Activated CD4-positive, alpha-beta T cell treated with anti-CD3 and anti-CD28 coated beads, Interleukin-2, amount 50 U/mL, for 1 hour (primary cell): ENCODE results near the gene METAP1.
"Not testable (repeated sequence)": the region's sequence is repeated elsewhere in the genome, so short reads cannot be mapped to it uniquely, and the experiment has no call there.

ENCODE experiments used
- DNase-seq: peaks from one replicate; pipeline ENCODE4 v3.0.0-alpha.2; 2020

METAP1 gene

GRCh38 chr4:98998551-98998950, 3.0 kb downstream of the METAP1 start:
- no peak for DNase-seq

- DNase-seq = no peak
Observed at GRCh38 chr4:99002279-99002678, 6.8 kb downstream of the METAP1 start.

- DNase-seq = no peak
Observed at GRCh38 chr4:99008051-99008450, 12.5 kb downstream of the METAP1 start.

- DNase-seq = no peak
Observed at GRCh38 chr4:99011910-99012309, 16.4 kb downstream of the METAP1 start.

GRCh38 chr4:99013402-99013843, 17.9 kb downstream of the METAP1 start:
- no peak for DNase-seq

- DNase-seq = no peak
Observed at GRCh38 chr4:99013884-99014523, 18.5 kb downstream of the METAP1 start.

GRCh38 chr4:99021386-99021785, 25.9 kb downstream of the METAP1 start:
- no peak for DNase-seq

GRCh38 chr4:99022566-99022965, 27.0 kb downstream of the METAP1 start:
- no peak for DNase-seq

GRCh38 chr4:99023800-99024251, 28.3 kb downstream of the METAP1 start:
- not testable (repeated sequence) for DNase-seq

GRCh38 chr4:99024481-99025275, 29.2 kb downstream of the METAP1 start:
- DNase-seq = no peak

GRCh38 chr4:99025506-99025905, 30.0 kb downstream of the METAP1 start:
- DNase-seq = no peak

GRCh38 chr4:99027304-99027703, 31.8 kb downstream of the METAP1 start:
- no peak for DNase-seq

GRCh38 chr4:99028187-99028586, 32.7 kb downstream of the METAP1 start:
- no peak for DNase-seq

GRCh38 chr4:99029018-99029735, 33.7 kb downstream of the METAP1 start:
- DNase-seq = no peak

GRCh38 chr4:99029852-99030251, 34.3 kb downstream of the METAP1 start:
- no peak for DNase-seq

GRCh38 chr4:99033956-99034355, 38.4 kb downstream of the METAP1 start:
- no peak for DNase-seq

GRCh38 chr4:99038213-99038612, 42.7 kb downstream of the METAP1 start:
- DNase-seq = no peak

GRCh38 chr4:99043346-99043745, 47.8 kb downstream of the METAP1 start:
- DNase-seq = no peak

- DNase-seq = no peak
Observed at GRCh38 chr4:99047710-99048109, 52.2 kb downstream of the METAP1 start.

- no peak for DNase-seq
Observed at GRCh38 chr4:99052902-99053301, 57.4 kb downstream of the METAP1 start.

- no peak for DNase-seq
Observed at GRCh38 chr4:99054428-99054994, 59.0 kb downstream of the METAP1 start.

- DNase-seq = no peak
Observed at GRCh38 chr4:99058228-99058627, 62.7 kb downstream of the METAP1 start.

- no peak for DNase-seq
Observed at GRCh38 chr4:99059550-99059949, 64.0 kb downstream of the METAP1 start.
